Spleen (tissue), 7 donors: ENCODE measurements around the gene PPME1.

Experiments used
- POLR2A ChIP-seq, 3 donors: fragments of 450-650 bp; IDR thresholded peaks; one replicate each; pipeline ENCODE4 v1.5.1; 2017; ENCODE audit warnings: antibody characterized with exemption in 3 of 3, mild to moderate bottlenecking in 1 of 3
- TF ChIP-seq, protein P1 (sequence below), 11 experiments: fragments of 200-600 bp in 7 of 11; fragments of 450-650 bp in 4 of 11; sonication (generic) in 4 of 11; IDR thresholded peaks in 8 of 11; conservative IDR thresholded peaks in 3 of 11; 1 replicate in 7 of 11; 2 replicates in 4 of 11; pipeline versions ENCODE4 v1.4.0 to v1.8.0; 2016 to 2021; ENCODE audit warnings: antibody characterized with exemption in 11 of 11, inconsistent platforms in 4 of 11, mild to moderate bottlenecking in 1 of 11
- donor health status: DM: no; HTN: no; CAD: no; lungs with moderate emphysema.
- donor health status: DM: no; HTN: no; CAD: no.
- donor health status: DM: no; HTN: no; CAD: no.

DNA sequence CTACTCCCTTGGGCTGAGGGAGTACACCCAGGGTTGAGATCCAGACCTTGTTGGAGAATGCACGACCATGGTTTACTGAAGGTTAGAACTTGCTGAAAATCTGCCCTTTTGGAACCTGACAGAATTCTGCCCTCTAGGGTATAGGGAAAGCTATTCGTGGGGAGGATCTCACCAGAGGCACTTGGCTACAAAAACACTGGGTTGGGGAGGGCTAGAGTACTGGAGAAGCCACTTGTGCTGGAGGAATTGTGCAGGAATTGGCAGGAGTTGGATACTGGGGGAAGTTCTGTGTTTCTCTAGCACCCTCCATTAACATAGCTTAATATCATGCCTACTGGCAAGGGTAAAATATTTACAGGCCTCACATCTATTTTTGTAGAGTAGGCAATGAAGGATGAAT, 55.8 kb downstream of the PPME1 start:
- TF ChIP-seq, protein P1, sequence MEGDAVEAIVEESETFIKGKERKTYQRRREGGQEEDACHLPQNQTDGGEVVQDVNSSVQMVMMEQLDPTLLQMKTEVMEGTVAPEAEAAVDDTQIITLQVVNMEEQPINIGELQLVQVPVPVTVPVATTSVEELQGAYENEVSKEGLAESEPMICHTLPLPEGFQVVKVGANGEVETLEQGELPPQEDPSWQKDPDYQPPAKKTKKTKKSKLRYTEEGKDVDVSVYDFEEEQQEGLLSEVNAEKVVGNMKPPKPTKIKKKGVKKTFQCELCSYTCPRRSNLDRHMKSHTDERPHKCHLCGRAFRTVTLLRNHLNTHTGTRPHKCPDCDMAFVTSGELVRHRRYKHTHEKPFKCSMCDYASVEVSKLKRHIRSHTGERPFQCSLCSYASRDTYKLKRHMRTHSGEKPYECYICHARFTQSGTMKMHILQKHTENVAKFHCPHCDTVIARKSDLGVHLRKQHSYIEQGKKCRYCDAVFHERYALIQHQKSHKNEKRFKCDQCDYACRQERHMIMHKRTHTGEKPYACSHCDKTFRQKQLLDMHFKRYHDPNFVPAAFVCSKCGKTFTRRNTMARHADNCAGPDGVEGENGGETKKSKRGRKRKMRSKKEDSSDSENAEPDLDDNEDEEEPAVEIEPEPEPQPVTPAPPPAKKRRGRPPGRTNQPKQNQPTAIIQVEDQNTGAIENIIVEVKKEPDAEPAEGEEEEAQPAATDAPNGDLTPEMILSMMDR (IDR thresholded peaks at IDR 0.05 in 8 of 11, conservative IDR thresholded peaks at IDR 0.05 in 3 of 11) = no peak
- no peak for TF ChIP-seq POLR2A (IDR thresholded peaks at IDR 0.05)
